Psoas muscle (tissue), 8 donors: ENCODE measurements around the gene PDGFRA. TPM values are rescaled to one million over a fixed set of nuclear protein-coding genes. Genes with fewer than 3 reads are reported as not detected.
A peak's percentile ranks its signal among the peaks of the same experiment; 100 is the strongest.

Experiments used
- ATAC-seq, 4 donors: fragments of 200-7000 bp; cut with Tn5 transposase; one replicate each; pipeline ENCODE4 v1.9.1; 2020; ENCODE audit warnings: moderate library complexity in 3 of 4, mild to moderate bottlenecking in 2 of 4
- DNase-seq, 2 donors: peaks; one replicate each; pipeline ENCODE4 v3.0.0-alpha.2; 2020
- H3K27ac ChIP-seq: fragments of 200-600 bp; one replicate; pipeline ENCODE4 v1.8.0; 2022
- H3K27me3 ChIP-seq, 3 donors: fragments of 200-600 bp in 1 of 3; one replicate each; pipeline versions ENCODE4 v1.6.1 to v1.8.0; 2013 to 2022; ENCODE audit warnings: low read length in 2 of 3, mild to moderate bottlenecking in 2 of 3, moderate library complexity in 1 of 3; ENCODE audit not compliant: insufficient read depth in 3 of 3
- H3K36me3 ChIP-seq, 2 donors: fragments of 200-600 bp in 1 of 2; one replicate each; pipeline versions ENCODE4 v1.6.1 to v1.8.0; 2013 to 2022; ENCODE audit warnings: low read depth in 1 of 2, mild to moderate bottlenecking in 1 of 2, moderate library complexity in 1 of 2; ENCODE audit not compliant: insufficient read depth in 1 of 2
- H3K4me1 ChIP-seq: fragments of 200-600 bp; one replicate; pipeline ENCODE4 v1.8.0; 2022
- H3K4me3 ChIP-seq: fragments of 200-600 bp; one replicate; pipeline ENCODE4 v1.8.0; 2022; ENCODE audit warnings: mild to moderate bottlenecking
- H3K9me3 ChIP-seq: fragments of 200-600 bp; one replicate; pipeline ENCODE4 v1.8.0; 2022
- WGBS, 3 donors: extraction: QIAGEN DNeasy Blood & Tissue Kit; methylation state at CpG; one replicate each; pipeline versions ENCODE4 v1.1.6 to v1.1.7; 2013; 5-methylcytosine and 5-hydroxymethylcytosine counted together
- intact Hi-C, 2 donors: fragments of 100-400 bp; cut with DNase I; formaldehyde crosslinking; loops; one replicate each; pipeline versions ENCODE4 v1.11.0 to v1.14.2; 2022
- polyA plus RNA-seq, 3 donors: library from polyadenylated mRNA; stranded (reverse); fragments of 200-250 nt; gene quantifications; one replicate each; pipeline ENCODE4 v1.2.3, GENCODE V29; 2013
- total RNA-seq, 4 donors: library from RNA; stranded (reverse); fragmentation: NEBNext Ultra II Directional in 2 of 4; extraction: Animal tissue kit (Norgen Biotek cat#: 25700) in 2 of 4; gene quantifications; one replicate each; pipeline versions ENCODE4 v1.2.1 to v1.2.4, GENCODE V29; 2021 to 2023
- TF ChIP-seq, protein P1 (sequence below): fragments of 200-600 bp; IDR thresholded peaks from one replicate; pipeline ENCODE4 v1.8.0; 2022; ENCODE audit warnings: antibody characterized with exemption
- donor health status: healthy with polysubstance abuse.
- donor health status: DM: no; HTN: no; CAD: no; lungs with moderate emphysema.
- donor health status: Bipolar disorder and iron deficiency.
- donor health status: healthy.
- donor health status: DM: yes; HTN: yes; CAD: no.
- donor health status: DM: no; HTN: no; CAD: no.
- donor health status: DM: no; HTN: no; CAD: no.
- donor health status: DM: yes; HTN: yes; CAD: no.

PDGFRA gene
- total and polyA plus RNA-seq, 7 donors, result 3.1 to 32.6 (median 12.9) TPM

DNA sequence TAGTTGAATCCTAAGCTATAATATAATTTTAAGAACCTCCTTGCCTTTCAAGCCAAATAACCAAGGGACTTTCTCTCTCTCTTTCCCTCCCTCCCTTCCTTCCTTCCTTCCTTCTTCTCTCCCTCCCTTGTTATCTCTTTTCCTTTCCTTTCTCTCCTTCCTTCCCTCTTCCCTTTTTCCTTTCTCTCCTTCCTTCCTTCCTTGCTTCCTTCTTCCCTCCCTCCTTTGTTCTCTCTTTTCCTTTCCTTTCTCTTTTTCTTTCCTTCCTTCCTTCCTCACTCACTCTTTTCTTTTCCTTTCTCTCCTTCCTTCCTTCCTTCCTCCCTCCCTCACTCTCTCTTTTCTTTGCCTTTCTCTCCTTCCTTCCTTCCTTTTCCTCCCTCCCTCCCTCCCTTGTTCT is 42.4 kb downstream of the PDGFRA start:
- TF ChIP-seq, protein P1, sequence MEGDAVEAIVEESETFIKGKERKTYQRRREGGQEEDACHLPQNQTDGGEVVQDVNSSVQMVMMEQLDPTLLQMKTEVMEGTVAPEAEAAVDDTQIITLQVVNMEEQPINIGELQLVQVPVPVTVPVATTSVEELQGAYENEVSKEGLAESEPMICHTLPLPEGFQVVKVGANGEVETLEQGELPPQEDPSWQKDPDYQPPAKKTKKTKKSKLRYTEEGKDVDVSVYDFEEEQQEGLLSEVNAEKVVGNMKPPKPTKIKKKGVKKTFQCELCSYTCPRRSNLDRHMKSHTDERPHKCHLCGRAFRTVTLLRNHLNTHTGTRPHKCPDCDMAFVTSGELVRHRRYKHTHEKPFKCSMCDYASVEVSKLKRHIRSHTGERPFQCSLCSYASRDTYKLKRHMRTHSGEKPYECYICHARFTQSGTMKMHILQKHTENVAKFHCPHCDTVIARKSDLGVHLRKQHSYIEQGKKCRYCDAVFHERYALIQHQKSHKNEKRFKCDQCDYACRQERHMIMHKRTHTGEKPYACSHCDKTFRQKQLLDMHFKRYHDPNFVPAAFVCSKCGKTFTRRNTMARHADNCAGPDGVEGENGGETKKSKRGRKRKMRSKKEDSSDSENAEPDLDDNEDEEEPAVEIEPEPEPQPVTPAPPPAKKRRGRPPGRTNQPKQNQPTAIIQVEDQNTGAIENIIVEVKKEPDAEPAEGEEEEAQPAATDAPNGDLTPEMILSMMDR, result no peak
- ATAC-seq, result no peak

GRCh38 chr4:54272051-54272450 is 43.0 kb downstream of the PDGFRA start:
- ATAC-seq, result no peak

More for the DNA sequence above, 42.4 kb downstream of the PDGFRA start:
- no peak for DNase-seq
- Histone ChIP-seq H3K9me3 (no peaks in the 10 kb centered on the region), H3K4me1 (peaks cover 1% of the 10 kb centered on the region), H3K4me3 (no peak overlapping the region), H3K27me3 (no peaks in the 10 kb centered on the region), H3K36me3 (peaks cover 0 to 4% of the 10 kb centered on the region in 2 donors), H3K27ac (no peak overlapping the region)
- intact Hi-C loops, result no loop called here

DNA sequence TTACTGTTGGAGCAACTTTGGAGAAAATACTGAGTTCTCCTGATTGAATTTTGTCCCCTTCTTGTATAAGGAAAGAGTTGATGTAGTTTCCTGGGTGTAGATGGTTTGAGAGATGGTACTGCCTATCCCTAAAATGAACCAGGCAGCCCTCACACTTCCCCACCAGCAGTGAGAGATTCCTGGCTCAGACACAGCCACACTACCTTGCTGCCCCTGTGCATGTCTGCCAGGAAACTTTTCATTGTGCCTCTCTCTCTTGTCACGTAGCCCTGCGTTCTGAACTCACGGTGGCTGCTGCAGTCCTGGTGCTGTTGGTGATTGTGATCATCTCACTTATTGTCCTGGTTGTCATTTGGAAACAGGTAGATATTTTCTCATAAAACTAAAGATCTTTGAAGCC is 45.2 kb downstream of the PDGFRA start:
- Histone ChIP-seq H3K27ac (no peak overlapping the region), H3K36me3 (peaks cover 0 to 4% of the 10 kb centered on the region in 2 donors), H3K4me3 (no peak overlapping the region), H3K4me1 (peaks cover 12% of the 10 kb centered on the region), H3K9me3 (no peaks in the 10 kb centered on the region), H3K27me3 (no peaks in the 10 kb centered on the region)
- DNase-seq, result no peak
- WGBS, 3 donors, result 49 to 58% (median 52%) methylated on average over 3 of the region's 3 CpGs
- peak in 1 of 4 donors; percentile 29 for ATAC-seq
- intact Hi-C loops, result no loop called here
- TF ChIP-seq, protein P1, result no peak

More at GRCh38 chr4:54272051-54272450, 43.0 kb downstream of the PDGFRA start:
- no peak overlapping the region for H3K27ac ChIP-seq
- no peaks in the 10 kb centered on the region for H3K9me3 ChIP-seq
- H3K4me1 ChIP-seq, result peaks cover 7% of the 10 kb centered on the region
- WGBS, 3 donors, result 95 to 100% (median 95%) methylated on average over 3 of the region's 3 CpGs
- intact Hi-C loops, result no loop called here
- no peaks in the 10 kb centered on the region for H3K27me3 ChIP-seq
- no peak overlapping the region for H3K4me3 ChIP-seq
- peaks cover 0 to 4% of the 10 kb centered on the region in 2 donors for H3K36me3 ChIP-seq
- TF ChIP-seq, protein P1, result no peak
- DNase-seq, result no peak

DNA sequence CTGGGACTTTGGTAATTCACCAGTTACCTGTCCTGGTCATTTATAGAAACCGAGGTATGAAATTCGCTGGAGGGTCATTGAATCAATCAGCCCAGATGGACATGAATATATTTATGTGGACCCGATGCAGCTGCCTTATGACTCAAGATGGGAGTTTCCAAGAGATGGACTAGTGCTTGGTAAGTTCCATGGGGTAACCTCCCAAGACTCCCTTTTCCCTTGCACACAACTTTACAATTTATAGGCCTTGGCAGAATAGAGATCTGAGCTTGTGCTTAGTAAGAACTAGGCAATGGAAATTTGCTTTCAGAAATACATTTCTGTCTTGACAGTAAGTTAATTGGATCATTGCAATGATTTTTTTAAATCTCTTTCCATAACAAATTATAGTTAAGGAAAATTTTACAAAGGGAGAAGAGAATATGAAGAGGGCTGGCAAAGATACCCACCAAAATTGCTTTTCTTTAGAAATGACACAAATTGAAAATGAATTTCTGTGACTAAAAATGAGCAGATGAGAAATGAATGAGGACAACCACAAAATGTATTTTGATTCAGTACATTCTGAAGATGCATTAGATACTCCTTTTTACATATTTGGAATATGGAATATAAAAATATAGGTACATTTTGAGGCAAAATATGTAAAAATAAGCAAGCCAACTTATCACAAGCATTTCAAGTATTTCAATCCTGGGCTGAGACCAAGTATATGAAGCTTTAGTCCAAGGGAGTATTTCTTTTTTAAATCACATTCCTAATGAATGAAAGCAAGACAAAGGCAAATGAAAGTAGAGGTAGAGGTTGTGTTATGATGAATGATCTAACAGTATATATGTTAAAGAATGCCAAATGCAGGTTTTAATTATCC is 45.9 kb downstream of the PDGFRA start:
- no peaks in the 10 kb centered on the region for H3K27me3 ChIP-seq
- intact Hi-C loops, result no loop called here
- TF ChIP-seq, protein P1, result no peak
- H3K36me3 ChIP-seq, result peaks cover 0 to 4% of the 10 kb centered on the region in 2 donors
- no peaks in the 10 kb centered on the region for H3K9me3 ChIP-seq
- no peak overlapping the region for H3K4me3 ChIP-seq
- 85 to 88% (median 87%) methylated on average over 3 of the region's 3 CpGs for WGBS, 3 donors
- H3K27ac ChIP-seq, result no peak overlapping the region
- ATAC-seq (no peak), DNase-seq (no peak)
- peaks cover 12% of the 10 kb centered on the region for H3K4me1 ChIP-seq
